BE2C (cell line): ENCODE measurements around the gene MAN1A1.

Experiments
- DNase-seq: peaks from one replicate; pipeline ENCODE4 v3.0.0-alpha.2; 2020
- H3K27me3 ChIP-seq: fragments of 250-450 bp; sonication (Bioruptor Pico); 2 replicates; pipeline ENCODE4 v1.5.1; 2020; ENCODE audit warnings: mild to moderate bottlenecking
- H3K36me3 ChIP-seq: fragments of 250-450 bp; sonication (Bioruptor Pico); 2 replicates; pipeline ENCODE4 v1.5.1; 2020; ENCODE audit warnings: mild to moderate bottlenecking
- H3K4me1 ChIP-seq: fragments of 250-450 bp; sonication (Bioruptor Pico); 2 replicates; pipeline ENCODE4 v1.5.1; 2020
- H3K4me3 ChIP-seq: 2 replicates; pipeline ENCODE4 v1.5.1; 2011; ENCODE audit warnings: low read depth, low read length
- H3K9me3 ChIP-seq: fragments of 250-450 bp; sonication (Bioruptor Pico); 2 replicates; pipeline ENCODE4 v1.5.1; 2020
- TF ChIP-seq, protein P1 (sequence below): IDR thresholded peaks from 2 replicates; pipeline ENCODE4 v1.5.1; 2012; ENCODE audit warnings: mild to moderate bottlenecking, low read depth, low read length

The MAN1A1 gene

DNA sequence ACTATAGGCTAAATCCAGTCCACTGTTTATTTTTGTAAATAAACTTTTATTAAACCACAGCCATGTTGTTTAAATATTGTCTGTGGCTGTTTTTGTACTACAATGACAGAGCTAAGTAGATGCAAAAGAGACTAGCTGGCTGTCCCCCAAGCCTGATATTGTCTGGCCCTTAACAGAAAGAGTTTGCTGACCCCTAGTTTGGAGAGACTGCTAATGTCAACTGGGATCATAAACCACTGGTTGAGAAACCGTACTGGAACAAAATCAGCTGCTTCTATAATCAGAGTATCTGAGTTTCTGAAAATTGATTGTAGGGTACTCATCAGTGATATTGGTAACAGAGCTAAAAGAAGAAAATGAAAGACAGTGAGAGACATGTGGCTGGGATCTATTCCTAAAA, 168.5 kb downstream of the MAN1A1 start:
- H3K36me3 ChIP-seq, result peaks cover 65% of the 10 kb centered on the region
- H3K4me1 ChIP-seq, result peaks cover 23% of the 10 kb centered on the region
- DNase-seq, result no peak
- H3K27me3 ChIP-seq, result no peaks in the 10 kb centered on the region
- H3K4me3 ChIP-seq, result no peak overlapping the region
- TF ChIP-seq, protein P1, sequence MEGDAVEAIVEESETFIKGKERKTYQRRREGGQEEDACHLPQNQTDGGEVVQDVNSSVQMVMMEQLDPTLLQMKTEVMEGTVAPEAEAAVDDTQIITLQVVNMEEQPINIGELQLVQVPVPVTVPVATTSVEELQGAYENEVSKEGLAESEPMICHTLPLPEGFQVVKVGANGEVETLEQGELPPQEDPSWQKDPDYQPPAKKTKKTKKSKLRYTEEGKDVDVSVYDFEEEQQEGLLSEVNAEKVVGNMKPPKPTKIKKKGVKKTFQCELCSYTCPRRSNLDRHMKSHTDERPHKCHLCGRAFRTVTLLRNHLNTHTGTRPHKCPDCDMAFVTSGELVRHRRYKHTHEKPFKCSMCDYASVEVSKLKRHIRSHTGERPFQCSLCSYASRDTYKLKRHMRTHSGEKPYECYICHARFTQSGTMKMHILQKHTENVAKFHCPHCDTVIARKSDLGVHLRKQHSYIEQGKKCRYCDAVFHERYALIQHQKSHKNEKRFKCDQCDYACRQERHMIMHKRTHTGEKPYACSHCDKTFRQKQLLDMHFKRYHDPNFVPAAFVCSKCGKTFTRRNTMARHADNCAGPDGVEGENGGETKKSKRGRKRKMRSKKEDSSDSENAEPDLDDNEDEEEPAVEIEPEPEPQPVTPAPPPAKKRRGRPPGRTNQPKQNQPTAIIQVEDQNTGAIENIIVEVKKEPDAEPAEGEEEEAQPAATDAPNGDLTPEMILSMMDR, result no peak
- no peaks in the 10 kb centered on the region for H3K9me3 ChIP-seq

DNA sequence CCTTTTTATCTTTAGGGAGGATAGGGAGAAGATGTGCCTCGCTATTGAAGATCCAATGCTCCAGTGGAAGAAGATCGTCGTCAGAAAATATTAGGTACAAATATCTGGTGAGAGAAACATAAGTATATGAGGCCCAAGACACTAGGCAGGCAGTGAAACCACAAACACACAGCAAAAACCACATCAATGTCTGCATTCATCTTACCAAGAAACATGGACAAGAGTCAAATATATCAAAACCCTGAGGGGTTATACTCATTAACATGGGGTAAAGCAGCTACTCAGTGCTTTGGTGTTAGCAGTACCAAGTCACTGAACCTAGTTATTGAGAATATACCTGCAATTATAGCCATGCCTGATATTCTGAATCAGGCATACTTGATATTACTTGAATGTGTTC, 169.7 kb downstream of the MAN1A1 start:
- no peak overlapping the region for H3K4me3 ChIP-seq
- no peaks in the 10 kb centered on the region for H3K27me3 ChIP-seq
- H3K9me3 ChIP-seq, result no peaks in the 10 kb centered on the region
- H3K4me1 ChIP-seq, result peaks cover 23% of the 10 kb centered on the region
- no peak for DNase-seq
- TF ChIP-seq, protein P1, result no peak
- peaks cover 56% of the 10 kb centered on the region for H3K36me3 ChIP-seq

DNA sequence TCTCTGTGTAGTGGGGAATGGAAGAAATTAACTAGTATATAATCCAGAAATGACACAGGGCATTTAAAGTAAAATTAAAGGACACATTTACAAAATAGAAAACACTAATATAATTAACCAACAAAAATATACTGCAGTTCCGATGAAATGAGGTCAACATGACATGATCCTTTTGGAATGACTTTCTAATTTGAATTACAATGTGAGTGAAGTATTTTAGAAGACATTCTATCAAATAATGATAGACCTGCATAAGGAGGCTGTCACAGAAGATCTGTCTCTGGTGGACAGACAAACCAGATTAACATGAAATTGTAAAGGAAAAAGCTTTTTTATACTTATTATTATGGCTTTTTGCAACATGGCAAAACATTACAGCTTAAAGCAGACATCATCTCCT, 170.5 kb downstream of the MAN1A1 start:
- DNase-seq, result no peak
- Histone ChIP-seq H3K4me3 (no peak overlapping the region), H3K4me1 (peaks cover 20% of the 10 kb centered on the region), H3K9me3 (no peaks in the 10 kb centered on the region), H3K27me3 (no peaks in the 10 kb centered on the region), H3K36me3 (peaks cover 52% of the 10 kb centered on the region)
- TF ChIP-seq, protein P1, result no peak

DNA sequence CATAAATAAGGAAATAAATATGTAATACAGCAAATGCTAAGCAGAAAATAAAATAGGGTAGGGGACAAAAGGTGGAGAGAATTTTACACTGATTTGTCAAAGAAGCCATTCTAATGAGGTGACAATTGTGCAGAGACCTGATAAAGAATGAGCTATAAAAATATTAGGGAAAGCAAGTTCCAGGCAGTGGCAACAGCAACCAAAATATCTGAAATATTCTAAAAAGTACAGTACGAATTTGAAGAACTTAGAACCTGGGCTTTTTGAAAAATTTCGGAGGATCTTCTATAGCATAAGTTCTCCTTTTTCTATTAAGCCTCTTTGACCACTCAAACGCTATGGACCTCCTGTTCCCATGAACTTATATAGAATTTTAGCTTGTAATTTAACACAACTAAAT, 173.1 kb downstream of the MAN1A1 start:
- H3K4me1 ChIP-seq, result peaks cover 10% of the 10 kb centered on the region
- TF ChIP-seq, protein P1, result no peak
- no peak overlapping the region for H3K4me3 ChIP-seq
- peaks cover 37% of the 10 kb centered on the region for H3K36me3 ChIP-seq
- H3K9me3 ChIP-seq, result no peaks in the 10 kb centered on the region
- H3K27me3 ChIP-seq, result no peaks in the 10 kb centered on the region
- no peak for DNase-seq

DNA sequence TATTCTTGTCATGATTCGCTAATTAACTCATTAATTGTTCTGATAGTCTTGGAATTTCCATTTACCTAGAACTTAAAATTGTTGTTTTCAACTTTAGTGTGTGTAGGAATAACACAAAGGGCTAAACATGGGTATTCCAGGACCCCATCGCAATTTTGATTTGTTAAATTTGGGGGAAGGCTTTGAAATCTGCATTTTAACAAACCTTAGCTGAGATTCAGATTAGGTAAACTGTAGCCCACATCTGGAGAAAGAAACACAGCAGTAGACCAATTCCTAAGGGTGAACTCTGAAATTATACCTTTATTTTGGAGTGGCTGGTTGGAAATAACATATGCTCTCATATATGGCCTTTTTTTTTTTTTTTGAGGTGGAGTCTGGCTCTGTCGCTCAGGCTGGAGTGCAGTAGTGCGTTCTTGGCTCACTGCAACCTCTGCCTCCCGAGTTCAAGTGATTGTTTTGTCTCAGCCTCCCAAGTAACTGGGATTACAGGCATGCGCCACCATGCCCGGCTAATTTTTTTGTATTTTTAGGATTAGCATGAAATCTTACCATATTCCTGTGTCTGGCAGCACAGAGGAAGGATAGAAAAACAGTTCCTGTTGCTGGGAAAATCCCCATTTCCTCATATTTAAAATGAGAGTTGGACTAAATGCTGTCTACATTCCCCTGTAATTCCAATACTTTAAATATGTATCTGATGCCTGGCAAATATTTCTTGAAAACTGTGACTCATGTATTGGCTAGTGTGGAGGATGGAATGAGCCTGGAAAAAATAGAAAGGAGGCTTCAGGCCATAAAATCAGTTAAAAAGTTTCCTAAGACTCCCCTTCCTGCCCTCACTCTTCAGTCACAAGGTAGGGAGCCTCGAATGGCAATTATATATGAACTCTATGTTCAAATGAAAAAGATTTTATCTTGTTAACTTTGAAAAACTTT, 174.4 kb downstream of the MAN1A1 start:
- H3K36me3 ChIP-seq, result peaks cover 27% of the 10 kb centered on the region
- no peak overlapping the region for H3K4me3 ChIP-seq
- H3K9me3 ChIP-seq, result no peaks in the 10 kb centered on the region
- no peaks in the 10 kb centered on the region for H3K27me3 ChIP-seq
- TF ChIP-seq, protein P1, result no peak
- no peak for DNase-seq
- H3K4me1 ChIP-seq, result peaks cover 10% of the 10 kb centered on the region

DNA sequence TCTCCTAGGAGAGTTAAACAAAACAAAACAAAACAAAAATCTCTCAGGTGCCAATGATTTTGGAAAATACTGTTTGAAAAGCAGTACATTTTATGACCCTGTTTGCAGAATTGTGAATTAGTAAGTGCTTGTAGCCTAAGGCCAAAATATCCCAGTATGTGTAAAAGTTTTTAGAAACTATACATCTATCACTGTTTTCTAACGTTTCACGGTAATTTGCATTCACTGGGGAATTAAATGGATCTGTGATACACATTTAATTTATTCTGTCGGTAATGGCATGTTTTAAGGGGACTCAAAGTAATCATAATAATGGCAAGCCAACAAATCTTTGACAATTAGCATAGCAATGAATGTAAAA, 175.5 kb downstream of the MAN1A1 start:
- H3K9me3 ChIP-seq, result no peaks in the 10 kb centered on the region
- TF ChIP-seq, protein P1, result no peak
- no peak overlapping the region for H3K4me3 ChIP-seq
- no peak for DNase-seq
- H3K27me3 ChIP-seq, result no peaks in the 10 kb centered on the region
- H3K4me1 ChIP-seq, result peaks cover 9% of the 10 kb centered on the region
- H3K36me3 ChIP-seq, result peaks cover 17% of the 10 kb centered on the region
